ENCODE data around the gene ZDHHC21.

Gene ZDHHC21

DNA sequence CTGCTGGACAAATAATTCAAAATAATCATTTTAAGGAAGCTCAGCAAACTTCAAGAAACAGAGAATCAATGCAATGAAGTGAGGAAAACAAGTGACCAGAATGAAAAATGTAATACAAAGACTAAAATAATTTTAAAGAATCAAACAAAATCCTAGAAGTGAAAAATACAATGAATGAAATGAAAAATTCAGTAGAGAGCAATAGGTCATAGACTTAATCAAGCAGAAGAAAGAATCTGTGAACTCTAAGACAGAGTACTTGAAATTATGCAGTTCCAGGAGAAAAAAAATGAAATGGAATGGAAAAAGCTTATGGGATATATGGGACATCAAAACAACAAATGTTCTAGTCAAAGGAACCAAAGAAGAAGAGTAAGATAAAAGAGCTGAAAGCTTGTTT, 11.8 kb upstream of the ZDHHC21 start:
- Histone ChIP-seq H3K9me2 (replicated peaks; ENCODE audit: insufficient read depth, low read length) (no peaks in the 10 kb centered on the region), H3K79me2 (ENCODE audit: insufficient read depth, low read length) (no peaks in the 10 kb centered on the region), H3K9me3 (ENCODE audit: insufficient read depth, low read length) (peaks cover 3% of the 10 kb centered on the region; the same call in 1 of the 2 replicates), H3K9ac (ENCODE audit: low read length) (no peak overlapping the region), H4K20me1 (ENCODE audit: low read depth, low read length) (no peaks in the 10 kb centered on the region), H3K4me2 (ENCODE audit: low read depth, low read length, poor library complexity, severe bottlenecking) (no peak overlapping the region), H3K36me3 (ENCODE audit: low read length) (no peaks in the 10 kb centered on the region), H3K4me3 (ENCODE audit: insufficient read depth, low read length, poor library complexity, severe bottlenecking) (no peak overlapping the region), H3F3A (ENCODE audit: insufficient read depth) (no peaks in the 10 kb centered on the region), H3K27me3 (ENCODE audit: low read length) (0 out of 2 replicates have a peak, but pooled peaks cover 5% of the 10 kb centered on the region), H2AFZ (ENCODE audit: low read depth, low read length, severe bottlenecking) (no peak overlapping the region), H3K27ac (ENCODE audit: low read depth, low read length) (no peak overlapping the region)
- TF ChIP-seq, protein P1, sequence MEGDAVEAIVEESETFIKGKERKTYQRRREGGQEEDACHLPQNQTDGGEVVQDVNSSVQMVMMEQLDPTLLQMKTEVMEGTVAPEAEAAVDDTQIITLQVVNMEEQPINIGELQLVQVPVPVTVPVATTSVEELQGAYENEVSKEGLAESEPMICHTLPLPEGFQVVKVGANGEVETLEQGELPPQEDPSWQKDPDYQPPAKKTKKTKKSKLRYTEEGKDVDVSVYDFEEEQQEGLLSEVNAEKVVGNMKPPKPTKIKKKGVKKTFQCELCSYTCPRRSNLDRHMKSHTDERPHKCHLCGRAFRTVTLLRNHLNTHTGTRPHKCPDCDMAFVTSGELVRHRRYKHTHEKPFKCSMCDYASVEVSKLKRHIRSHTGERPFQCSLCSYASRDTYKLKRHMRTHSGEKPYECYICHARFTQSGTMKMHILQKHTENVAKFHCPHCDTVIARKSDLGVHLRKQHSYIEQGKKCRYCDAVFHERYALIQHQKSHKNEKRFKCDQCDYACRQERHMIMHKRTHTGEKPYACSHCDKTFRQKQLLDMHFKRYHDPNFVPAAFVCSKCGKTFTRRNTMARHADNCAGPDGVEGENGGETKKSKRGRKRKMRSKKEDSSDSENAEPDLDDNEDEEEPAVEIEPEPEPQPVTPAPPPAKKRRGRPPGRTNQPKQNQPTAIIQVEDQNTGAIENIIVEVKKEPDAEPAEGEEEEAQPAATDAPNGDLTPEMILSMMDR (IDR thresholded peaks at IDR 0.05; ENCODE audit: insufficient read depth, low read length, poor library complexity, severe bottlenecking) = no peak

DNA sequence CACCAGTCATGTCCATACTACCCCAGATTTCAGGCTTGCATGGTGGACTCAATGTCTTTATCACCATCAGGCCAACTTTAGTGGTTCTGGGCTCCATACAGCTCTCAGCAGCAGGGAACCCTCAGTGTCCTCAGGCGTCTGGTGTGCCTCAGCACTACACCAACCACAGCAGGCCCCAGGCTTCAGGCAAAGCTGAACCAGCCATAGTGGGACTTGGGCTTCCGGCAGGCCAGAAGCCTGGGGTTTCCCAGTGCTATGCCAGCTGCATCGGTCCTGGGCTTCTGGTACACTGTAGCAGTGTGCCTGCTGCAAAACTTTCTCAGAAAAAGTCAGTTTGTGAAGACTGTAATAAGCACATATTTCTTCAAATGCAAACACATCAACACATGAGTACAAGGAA, 11.0 kb upstream of the ZDHHC21 start:
- Histone ChIP-seq H3F3A (ENCODE audit: insufficient read depth) (no peaks in the 10 kb centered on the region), H4K20me1 (ENCODE audit: low read depth, low read length) (no peaks in the 10 kb centered on the region), H3K27me3 (ENCODE audit: low read length) (0 out of 2 replicates have a peak, but pooled peaks cover 5% of the 10 kb centered on the region), H3K79me2 (ENCODE audit: insufficient read depth, low read length) (no peaks in the 10 kb centered on the region), H3K9me3 (ENCODE audit: insufficient read depth, low read length) (peaks cover 3% of the 10 kb centered on the region; the same call in 1 of the 2 replicates), H3K36me3 (ENCODE audit: low read length) (no peaks in the 10 kb centered on the region), H3K9ac (ENCODE audit: low read length) (no peak overlapping the region), H3K27ac (ENCODE audit: low read depth, low read length) (no peak overlapping the region), H3K9me2 (replicated peaks; ENCODE audit: insufficient read depth, low read length) (no peaks in the 10 kb centered on the region), H2AFZ (ENCODE audit: low read depth, low read length, severe bottlenecking) (no peak overlapping the region), H3K4me2 (ENCODE audit: low read depth, low read length, poor library complexity, severe bottlenecking) (no peak overlapping the region), H3K4me3 (ENCODE audit: insufficient read depth, low read length, poor library complexity, severe bottlenecking) (no peak overlapping the region)
- TF ChIP-seq, protein P1 (IDR thresholded peaks at IDR 0.05; ENCODE audit: insufficient read depth, low read length, poor library complexity, severe bottlenecking) = no peak
- no peak for TF ChIP-seq EZH2phosphoT487 (conservative IDR thresholded peaks at IDR 0.05; ENCODE audit: low read length)

DNA sequence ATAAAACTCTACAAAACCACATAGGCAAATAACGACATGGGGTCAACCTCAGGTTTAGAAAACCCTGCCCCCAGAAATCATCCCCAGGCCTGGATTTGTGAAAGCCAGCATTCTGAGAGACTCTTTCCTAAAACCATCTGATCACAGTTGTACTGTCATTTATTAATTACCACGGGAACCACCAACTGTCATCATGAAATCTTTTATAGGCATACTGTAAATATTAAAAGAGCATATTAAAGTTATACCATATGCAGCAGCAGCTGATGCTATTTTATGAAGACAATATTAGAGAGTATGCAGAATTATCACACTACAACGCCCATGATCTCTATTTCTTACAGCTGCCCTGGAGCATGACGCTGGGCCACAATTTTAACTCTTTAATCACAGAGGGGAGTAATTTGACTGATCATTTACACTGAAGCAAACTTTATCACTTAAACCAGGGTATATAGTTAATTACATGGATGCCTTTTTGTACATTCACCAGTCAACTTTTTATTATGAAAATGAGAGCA, 9.0 kb upstream of the ZDHHC21 start:
- TF ChIP-seq EZH2phosphoT487 (conservative IDR thresholded peaks at IDR 0.05; ENCODE audit: low read length) = no peak
- TF ChIP-seq, protein P1 (IDR thresholded peaks at IDR 0.05; ENCODE audit: insufficient read depth, low read length, poor library complexity, severe bottlenecking) = no peak
- peaks cover 3% of the 10 kb centered on the region; the same call in 1 of the 2 replicates for H3K9me3 ChIP-seq (ENCODE audit: insufficient read depth, low read length)
- H2AFZ ChIP-seq (ENCODE audit: low read depth, low read length, severe bottlenecking) = no peak overlapping the region
- H3K27me3 ChIP-seq (ENCODE audit: low read length) = 0 out of 2 replicates have a peak, but pooled peaks cover 3% of the 10 kb centered on the region
- H4K20me1 ChIP-seq (ENCODE audit: low read depth, low read length) = no peaks in the 10 kb centered on the region
- no peak overlapping the region for H3K4me2 ChIP-seq (ENCODE audit: low read depth, low read length, poor library complexity, severe bottlenecking)
- no peak overlapping the region for H3K9ac ChIP-seq (ENCODE audit: low read length)
- no peaks in the 10 kb centered on the region for H3F3A ChIP-seq (ENCODE audit: insufficient read depth)
- H3K9me2 ChIP-seq (replicated peaks; ENCODE audit: insufficient read depth, low read length) = no peaks in the 10 kb centered on the region
- no peak overlapping the region for H3K4me3 ChIP-seq (ENCODE audit: insufficient read depth, low read length, poor library complexity, severe bottlenecking)
- no peak overlapping the region for H3K27ac ChIP-seq (ENCODE audit: low read depth, low read length)
- H3K36me3 ChIP-seq (ENCODE audit: low read length) = no peaks in the 10 kb centered on the region
- no peaks in the 10 kb centered on the region for H3K79me2 ChIP-seq (ENCODE audit: insufficient read depth, low read length)
